Gastrocnemius medialis (tissue), 4 donors: ENCODE data around the gene TCF12. TPM values are rescaled to one million over a fixed set of nuclear protein-coding genes. Genes with fewer than 3 reads are reported as not detected.

Experiments used
- ATAC-seq, 2 donors: fragments of 150-250 bp; one replicate each; pipeline ENCODE4 v1.9.1; 2016
- DNase-seq, 2 donors: peaks; one replicate each; pipeline ENCODE4 v3.0.0-alpha.2; 2019
- H3K27ac ChIP-seq, 4 donors: fragments of 200-600 bp; sonication (generic); 1 replicate in 1 of 4; 2 replicates in 3 of 4; pipeline ENCODE4 v1.5.1; 2016 to 2018; ENCODE audit warnings: mild to moderate bottlenecking in 2 of 4, moderate library complexity in 1 of 4
- H3K27me3 ChIP-seq, 3 donors: fragments of 200-600 bp; sonication (generic) in 2 of 3; 1 replicate in 1 of 3; 2 replicates in 2 of 3; pipeline versions ENCODE4 v1.5.1 to v1.6.0; 2016 to 2019; ENCODE audit warnings: mild to moderate bottlenecking in 1 of 3, moderate library complexity in 1 of 3
- H3K36me3 ChIP-seq, 2 donors: fragments of 200-600 bp; sonication (generic) in 1 of 2; one replicate each; pipeline ENCODE4 v1.5.1; 2017 to 2018
- H3K4me1 ChIP-seq, 2 donors: fragments of 200-600 bp; sonication (generic) in 1 of 2; one replicate each; pipeline ENCODE4 v1.5.1; 2016 to 2017; ENCODE audit warnings: mild to moderate bottlenecking in 2 of 2
- H3K4me3 ChIP-seq, 4 donors: fragments of 200-600 bp; sonication (generic) in 3 of 4; 1 replicate in 1 of 4; 2 replicates in 3 of 4; pipeline ENCODE4 v1.5.1; 2016 to 2019; ENCODE audit warnings: mild to moderate bottlenecking in 2 of 4
- H3K9me3 ChIP-seq, 3 donors: fragments of 200-600 bp; sonication (generic) in 2 of 3; 1 replicate in 1 of 3; 2 replicates in 2 of 3; pipeline ENCODE4 v1.5.1; 2016 to 2019
- CTCF ChIP-seq, 5 experiments: fragments of 450-650 bp in 3 of 5; fragments of 200-600 bp in 2 of 5; sonication (generic) in 2 of 5; IDR thresholded peaks in 4 of 5; conservative IDR thresholded peaks in 1 of 5; 1 replicate in 4 of 5; 2 replicates in 1 of 5; pipeline ENCODE4 v1.5.1; 2016 to 2019; ENCODE audit warnings: antibody characterized with exemption in 5 of 5, mild to moderate bottlenecking in 3 of 5, moderate library complexity in 3 of 5
- POLR2A ChIP-seq, 2 donors: fragments of 450-650 bp; IDR thresholded peaks; one replicate each; pipeline ENCODE4 v1.6.1; 2017; ENCODE audit warnings: antibody characterized with exemption in 2 of 2, mild to moderate bottlenecking in 2 of 2, moderate library complexity in 2 of 2
- in situ Hi-C, 4 donors: fragments of 200-750 bp; cut with MboI; loops; one replicate each; pipeline versions ENCODE4 v1.15.0 to v1.8.0; 2017; ENCODE audit warnings: low sequenced_read_pairs in 4 of 4
- intact Hi-C: fragments of 100-400 bp; cut with DNase I; formaldehyde crosslinking; loops from one replicate; pipeline ENCODE4 v1.15.1; 2023; ENCODE audit warnings: low total_unique reads
- total RNA-seq, 4 donors: library from RNA; depleted of rRNA; stranded (reverse); fragments of >200 nt; gene quantifications; one replicate each; pipeline versions ENCODE4 v1.1.0 to v1.2.3, GENCODE V29; 2016

Gene TCF12
- total RNA-seq, 4 donors from 2014 or later = 34.9 to 63.0 (median 51.4) TPM

DNA sequence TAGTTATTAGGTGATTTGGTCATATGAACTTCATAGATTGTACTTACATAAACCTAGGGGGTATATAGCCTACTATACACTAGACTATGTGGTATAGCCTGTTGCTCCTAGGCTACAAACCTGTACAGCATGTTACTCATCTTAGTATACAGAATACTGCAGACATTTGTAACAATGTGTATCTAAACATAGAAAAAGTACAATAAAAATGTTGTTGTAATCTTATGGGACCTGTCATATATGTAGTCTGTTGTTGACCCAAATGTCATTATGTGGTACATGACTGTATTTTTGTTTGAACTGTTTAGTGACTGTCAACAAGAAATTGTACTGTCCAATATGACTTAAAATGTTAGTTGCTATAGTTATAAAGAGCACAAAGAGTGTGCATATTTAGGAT lies 69.8 kb downstream of the TCF12 start:
- Histone ChIP-seq H3K4me1 (peaks cover 55% of the 10 kb centered on the region in 2 donors), H3K27me3 (no peaks in the 10 kb centered on the region), H3K9me3 (no peaks in the 10 kb centered on the region), H3K4me3 (no peak overlapping the region), H3K27ac (no peak overlapping the region), H3K36me3 (no peaks in the 10 kb centered on the region)
- ATAC-seq = no peak
- in situ Hi-C loops (no loop called here), intact Hi-C loops (no loop called here)
- TF ChIP-seq POLR2A (IDR thresholded peaks at IDR 0.05) (no peak), CTCF (IDR thresholded peaks at IDR 0.05 in 4 of 5, conservative IDR thresholded peaks at IDR 0.05 in 1 of 5) (no peak)
- DNase-seq = no peak

- Histone ChIP-seq H3K9me3 (no peaks in the 10 kb centered on the region), H3K36me3 (no peaks in the 10 kb centered on the region), H3K4me3 (no peak overlapping the region), H3K27ac (no peak overlapping the region), H3K27me3 (no peaks in the 10 kb centered on the region), H3K4me1 (peaks cover 49 to 52% of the 10 kb centered on the region in 2 donors)
- DNase-seq (no peak), ATAC-seq (no peak)
- TF ChIP-seq CTCF (IDR thresholded peaks at IDR 0.05 in 4 of 5, conservative IDR thresholded peaks at IDR 0.05 in 1 of 5) = no peak
- intact Hi-C loops = no loop called here
- in situ Hi-C loops = no loop called here
Observed at GRCh38 chr15:56989411-56989924, 71.0 kb downstream of the TCF12 start.

- ATAC-seq (no peak), DNase-seq (no peak)
- Histone ChIP-seq H3K36me3 (no peaks in the 10 kb centered on the region), H3K4me3 (no peak overlapping the region), H3K27me3 (no peaks in the 10 kb centered on the region), H3K4me1 (peaks cover 40 to 41% of the 10 kb centered on the region in 2 donors), H3K27ac (no peak overlapping the region), H3K9me3 (no peaks in the 10 kb centered on the region)
- intact Hi-C loops = no loop called here
- TF ChIP-seq POLR2A (IDR thresholded peaks at IDR 0.05) (no peak), CTCF (IDR thresholded peaks at IDR 0.05 in 4 of 5, conservative IDR thresholded peaks at IDR 0.05 in 1 of 5) (no peak)
- in situ Hi-C loops = no loop called here
Observed at GRCh38 chr15:56991017-56991416, 72.6 kb downstream of the TCF12 start.

- intact Hi-C loops = no loop called here
- in situ Hi-C loops = no loop called here
- Histone ChIP-seq H3K4me1 (peaks cover 27 to 32% of the 10 kb centered on the region in 2 donors), H3K9me3 (no peaks in the 10 kb centered on the region), H3K27me3 (no peaks in the 10 kb centered on the region), H3K4me3 (no peak overlapping the region), H3K36me3 (no peaks in the 10 kb centered on the region), H3K27ac (no peak overlapping the region)
- TF ChIP-seq POLR2A (IDR thresholded peaks at IDR 0.05) = no peak
- TF ChIP-seq CTCF (IDR thresholded peaks at IDR 0.05 in 4 of 5, conservative IDR thresholded peaks at IDR 0.05 in 1 of 5) = no peak
- DNase-seq (no peak), ATAC-seq (no peak)
Observed at GRCh38 chr15:56992725-56993124, 74.3 kb downstream of the TCF12 start.

- in situ Hi-C loops = no loop called here
- Histone ChIP-seq H3K9me3 (no peaks in the 10 kb centered on the region), H3K27ac (no peak overlapping the region), H3K36me3 (no peaks in the 10 kb centered on the region), H3K4me1 (peaks cover 13 to 16% of the 10 kb centered on the region in 2 donors), H3K4me3 (no peak overlapping the region), H3K27me3 (no peaks in the 10 kb centered on the region)
- DNase-seq = no peak
- ATAC-seq = no peak
- intact Hi-C loops = no loop called here
- TF ChIP-seq CTCF (IDR thresholded peaks at IDR 0.05 in 4 of 5, conservative IDR thresholded peaks at IDR 0.05 in 1 of 5) (no peak), POLR2A (IDR thresholded peaks at IDR 0.05) (no peak)
Observed at GRCh38 chr15:56994280-56994679, 75.8 kb downstream of the TCF12 start.
